NB4 (cell line): Measurements from ENCODE around the gene AFF2.

Experiments
- POLR2A ChIP-seq: IDR thresholded peaks from 2 replicates; pipeline ENCODE4 v1.6.1; 2011; ENCODE audit warnings: mild to moderate bottlenecking; ENCODE audit not compliant: insufficient read length; ENCODE audit errors: extremely low read depth
- TF ChIP-seq, protein P1 (sequence below): IDR thresholded peaks from one replicate; pipeline ENCODE4 v1.5.1; 2012; ENCODE audit warnings: low read depth, low read length

DNA sequence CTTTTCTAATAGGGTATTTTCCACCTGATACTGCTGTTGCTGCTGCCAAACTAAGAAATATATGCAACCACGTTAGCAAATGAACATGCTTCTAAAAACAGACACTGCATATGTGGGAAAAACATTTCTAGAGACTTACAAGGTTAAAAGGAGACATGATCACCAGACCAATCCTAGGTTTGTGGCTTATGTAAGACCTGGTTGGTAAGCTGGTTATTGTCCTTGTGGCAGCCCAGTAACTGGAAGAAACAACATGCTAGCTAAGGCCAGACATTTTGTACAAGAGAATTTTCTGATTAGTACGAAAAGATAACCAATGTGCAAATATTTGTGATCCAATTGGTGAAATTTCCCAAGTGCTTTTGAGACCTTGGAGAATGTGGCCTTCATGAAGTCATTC, 112.0 kb downstream of the AFF2 start:
- TF ChIP-seq, protein P1, sequence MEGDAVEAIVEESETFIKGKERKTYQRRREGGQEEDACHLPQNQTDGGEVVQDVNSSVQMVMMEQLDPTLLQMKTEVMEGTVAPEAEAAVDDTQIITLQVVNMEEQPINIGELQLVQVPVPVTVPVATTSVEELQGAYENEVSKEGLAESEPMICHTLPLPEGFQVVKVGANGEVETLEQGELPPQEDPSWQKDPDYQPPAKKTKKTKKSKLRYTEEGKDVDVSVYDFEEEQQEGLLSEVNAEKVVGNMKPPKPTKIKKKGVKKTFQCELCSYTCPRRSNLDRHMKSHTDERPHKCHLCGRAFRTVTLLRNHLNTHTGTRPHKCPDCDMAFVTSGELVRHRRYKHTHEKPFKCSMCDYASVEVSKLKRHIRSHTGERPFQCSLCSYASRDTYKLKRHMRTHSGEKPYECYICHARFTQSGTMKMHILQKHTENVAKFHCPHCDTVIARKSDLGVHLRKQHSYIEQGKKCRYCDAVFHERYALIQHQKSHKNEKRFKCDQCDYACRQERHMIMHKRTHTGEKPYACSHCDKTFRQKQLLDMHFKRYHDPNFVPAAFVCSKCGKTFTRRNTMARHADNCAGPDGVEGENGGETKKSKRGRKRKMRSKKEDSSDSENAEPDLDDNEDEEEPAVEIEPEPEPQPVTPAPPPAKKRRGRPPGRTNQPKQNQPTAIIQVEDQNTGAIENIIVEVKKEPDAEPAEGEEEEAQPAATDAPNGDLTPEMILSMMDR = no peak
- no peak for TF ChIP-seq POLR2A
